ENCODE data around the gene ALK.

The ALK gene

DNA sequence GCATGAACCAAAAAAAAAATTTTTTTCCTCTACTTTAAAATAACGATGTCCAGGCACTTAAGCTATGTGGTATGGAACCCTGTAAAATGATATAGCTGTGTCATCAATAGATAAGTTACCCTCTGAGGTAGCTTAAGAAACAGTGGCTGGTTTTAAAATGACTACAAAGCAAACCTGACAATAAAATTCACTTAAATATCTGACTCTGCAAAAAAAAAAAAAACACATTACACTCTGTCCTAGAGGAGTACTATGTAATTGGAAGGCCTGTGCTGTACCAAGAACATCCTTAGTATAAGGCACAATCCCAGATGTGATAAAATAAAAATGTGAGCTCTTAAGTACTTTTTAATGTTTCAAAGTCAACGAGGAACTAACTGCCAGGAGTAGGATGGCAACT lies 322.4 kb downstream of the ALK start:
- DNase-seq: no peak
- no peak overlapping the region for H3K4me3 ChIP-seq (ENCODE audit: low read depth, low read length)

DNA sequence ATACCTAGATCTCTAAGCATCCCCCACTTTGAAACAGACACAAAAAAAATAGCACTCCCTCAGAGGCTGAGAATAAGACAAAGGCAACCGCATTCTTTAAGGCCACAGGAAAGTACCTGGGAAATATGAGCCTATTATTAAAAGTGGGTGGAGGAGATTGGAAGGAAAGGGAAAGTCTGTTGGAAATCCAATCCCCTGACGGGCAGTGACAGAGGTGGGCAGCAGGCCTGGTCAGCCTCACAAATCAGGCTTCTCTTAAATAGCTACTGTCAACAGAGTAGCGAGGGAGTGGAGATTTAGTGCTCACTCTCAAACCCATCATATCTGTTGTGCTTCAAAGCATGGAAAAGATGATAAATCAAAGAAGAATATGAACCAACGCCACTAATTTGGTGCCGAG lies 324.4 kb downstream of the ALK start:
- Histone ChIP-seq H3K36me3 (no peaks in the 10 kb centered on the region), H3K27ac (no peak overlapping the region), H3K4me3 (ENCODE audit: low read depth, low read length) (no peak overlapping the region), H3K27me3 (ENCODE audit: insufficient read depth, low read depth, severe bottlenecking) (no peaks in the 10 kb centered on the region), H3K9me3 (ENCODE audit: severe bottlenecking) (no peaks in the 10 kb centered on the region)
- TF ChIP-seq, protein P1, sequence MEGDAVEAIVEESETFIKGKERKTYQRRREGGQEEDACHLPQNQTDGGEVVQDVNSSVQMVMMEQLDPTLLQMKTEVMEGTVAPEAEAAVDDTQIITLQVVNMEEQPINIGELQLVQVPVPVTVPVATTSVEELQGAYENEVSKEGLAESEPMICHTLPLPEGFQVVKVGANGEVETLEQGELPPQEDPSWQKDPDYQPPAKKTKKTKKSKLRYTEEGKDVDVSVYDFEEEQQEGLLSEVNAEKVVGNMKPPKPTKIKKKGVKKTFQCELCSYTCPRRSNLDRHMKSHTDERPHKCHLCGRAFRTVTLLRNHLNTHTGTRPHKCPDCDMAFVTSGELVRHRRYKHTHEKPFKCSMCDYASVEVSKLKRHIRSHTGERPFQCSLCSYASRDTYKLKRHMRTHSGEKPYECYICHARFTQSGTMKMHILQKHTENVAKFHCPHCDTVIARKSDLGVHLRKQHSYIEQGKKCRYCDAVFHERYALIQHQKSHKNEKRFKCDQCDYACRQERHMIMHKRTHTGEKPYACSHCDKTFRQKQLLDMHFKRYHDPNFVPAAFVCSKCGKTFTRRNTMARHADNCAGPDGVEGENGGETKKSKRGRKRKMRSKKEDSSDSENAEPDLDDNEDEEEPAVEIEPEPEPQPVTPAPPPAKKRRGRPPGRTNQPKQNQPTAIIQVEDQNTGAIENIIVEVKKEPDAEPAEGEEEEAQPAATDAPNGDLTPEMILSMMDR (IDR thresholded peaks at IDR 0.05; ENCODE audit: low read depth, low read length): no peak
- DNase-seq: no peak

More for the DNA sequence above, 322.4 kb downstream of the ALK start:
- Histone ChIP-seq H3K27me3 (ENCODE audit: insufficient read depth, low read depth, severe bottlenecking) (no peaks in the 10 kb centered on the region), H3K9me3 (ENCODE audit: severe bottlenecking) (no peaks in the 10 kb centered on the region), H3K36me3 (no peaks in the 10 kb centered on the region), H3K27ac (no peak overlapping the region)
- TF ChIP-seq, protein P1 (IDR thresholded peaks at IDR 0.05; ENCODE audit: low read depth, low read length): no peak

DNA sequence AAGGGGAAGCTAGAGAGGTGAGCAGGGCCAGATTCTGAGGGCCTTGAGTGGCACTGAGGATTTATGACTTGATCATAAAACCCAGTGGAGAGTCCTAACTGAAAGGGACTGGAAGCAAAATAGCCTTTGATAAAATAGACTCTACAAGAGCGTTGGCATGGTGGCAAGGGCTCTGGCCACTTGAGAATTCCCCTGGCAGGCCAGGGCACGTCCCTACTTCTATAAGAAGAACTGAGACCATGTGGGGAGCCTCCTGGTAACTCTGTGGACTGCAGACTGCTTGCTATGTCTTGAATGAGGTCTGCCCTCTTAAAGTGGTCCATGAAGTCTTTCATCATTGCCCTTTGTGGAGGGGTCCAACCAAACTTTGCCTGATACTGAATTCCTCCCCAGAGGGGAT lies 324.8 kb downstream of the ALK start:
- Histone ChIP-seq H3K4me3 (ENCODE audit: low read depth, low read length) (no peak overlapping the region), H3K9me3 (ENCODE audit: severe bottlenecking) (no peaks in the 10 kb centered on the region), H3K27me3 (ENCODE audit: insufficient read depth, low read depth, severe bottlenecking) (no peaks in the 10 kb centered on the region), H3K27ac (no peak overlapping the region), H3K36me3 (no peaks in the 10 kb centered on the region)
- TF ChIP-seq, protein P1 (IDR thresholded peaks at IDR 0.05; ENCODE audit: low read depth, low read length): no peak
- DNase-seq: no peak

DNA sequence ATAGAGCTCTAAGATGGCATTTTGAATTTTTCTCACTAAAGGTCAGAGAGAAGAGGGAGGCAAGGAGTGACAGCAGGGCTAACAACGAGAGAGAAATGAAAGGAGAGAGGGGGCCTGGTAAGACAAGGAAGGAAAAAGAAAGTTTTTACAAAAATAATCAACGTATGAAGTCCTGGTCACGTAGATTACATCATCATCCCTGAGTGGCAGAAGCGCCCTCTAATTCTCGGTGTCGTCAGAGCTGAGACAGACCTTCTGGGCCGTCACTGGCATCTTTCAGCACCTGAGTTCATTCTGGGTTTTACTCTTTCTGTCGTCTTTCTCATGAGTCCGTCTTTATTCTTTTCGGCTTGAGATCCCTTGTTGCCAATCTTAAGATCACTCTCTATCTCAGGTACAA lies 329.8 kb downstream of the ALK start:
- no peak for DNase-seq
- H3K36me3 ChIP-seq: no peaks in the 10 kb centered on the region
- TF ChIP-seq, protein P1 (IDR thresholded peaks at IDR 0.05; ENCODE audit: low read depth, low read length): no peak
- peaks cover 2% of the 10 kb centered on the region for H3K9me3 ChIP-seq (ENCODE audit: severe bottlenecking)
- no peak overlapping the region for H3K4me3 ChIP-seq (ENCODE audit: low read depth, low read length)
- H3K27ac ChIP-seq: no peak overlapping the region
- H3K27me3 ChIP-seq (ENCODE audit: insufficient read depth, low read depth, severe bottlenecking): no peaks in the 10 kb centered on the region

DNA sequence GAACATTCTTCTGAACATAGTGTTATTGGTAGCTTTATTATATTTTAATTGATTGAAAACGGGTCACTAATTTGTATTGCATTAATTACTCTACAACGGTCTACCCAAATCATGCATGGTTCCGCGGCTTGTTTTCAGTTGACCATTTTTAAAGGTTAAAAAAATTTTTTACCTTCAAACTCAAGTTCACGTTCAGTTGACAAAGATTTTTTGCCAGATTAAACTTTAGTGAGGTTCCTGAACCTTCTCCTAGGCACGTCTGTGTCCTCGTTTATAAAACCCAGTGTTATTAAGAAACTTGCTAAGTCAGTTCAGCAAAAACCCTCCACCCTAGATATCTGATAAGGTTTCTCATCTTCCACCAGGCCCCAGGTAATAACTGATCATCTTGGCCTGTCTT lies 331.2 kb downstream of the ALK start:
- Histone ChIP-seq H3K9me3 (ENCODE audit: severe bottlenecking) (peaks cover 2% of the 10 kb centered on the region), H3K27me3 (ENCODE audit: insufficient read depth, low read depth, severe bottlenecking) (no peaks in the 10 kb centered on the region), H3K4me3 (ENCODE audit: low read depth, low read length) (no peak overlapping the region), H3K27ac (no peak overlapping the region), H3K36me3 (no peaks in the 10 kb centered on the region)
- no peak for DNase-seq
- TF ChIP-seq, protein P1 (IDR thresholded peaks at IDR 0.05; ENCODE audit: low read depth, low read length): no peak

DNA sequence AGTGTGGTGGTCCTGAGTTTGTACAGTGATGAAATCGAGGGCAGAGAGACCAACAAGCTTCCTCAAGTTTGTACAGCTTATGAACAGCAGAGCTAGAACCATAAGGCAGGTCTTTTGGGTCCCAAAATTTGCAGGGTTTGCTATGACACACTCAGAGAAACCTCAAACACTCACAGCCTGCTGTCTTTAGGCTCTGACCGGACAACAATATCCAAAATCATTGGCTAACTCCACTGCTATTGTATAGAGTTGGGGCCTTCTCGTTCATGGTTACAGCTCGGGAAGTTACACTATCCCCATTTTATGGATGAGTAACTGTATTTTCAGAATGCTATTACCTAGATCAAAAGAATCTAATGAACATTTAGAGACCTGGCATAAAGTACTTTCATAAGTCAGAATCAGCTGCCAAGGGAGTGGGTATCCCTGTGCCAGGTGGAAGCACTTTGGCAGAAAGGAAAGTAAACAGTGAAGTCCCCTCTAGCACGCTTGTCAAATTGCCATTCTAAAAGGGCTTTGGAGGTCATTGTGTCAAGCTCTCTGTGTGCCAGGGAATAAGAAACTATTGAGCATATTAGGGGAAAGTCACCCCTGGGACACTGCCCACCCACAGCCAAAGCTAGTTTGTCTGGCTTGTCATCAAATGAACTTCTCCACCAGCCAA lies 331.8 kb downstream of the ALK start:
- no peak for DNase-seq
- TF ChIP-seq, protein P1 (IDR thresholded peaks at IDR 0.05; ENCODE audit: low read depth, low read length): no peak
- Histone ChIP-seq H3K36me3 (no peaks in the 10 kb centered on the region), H3K9me3 (ENCODE audit: severe bottlenecking) (peaks cover 2% of the 10 kb centered on the region), H3K27me3 (ENCODE audit: insufficient read depth, low read depth, severe bottlenecking) (no peaks in the 10 kb centered on the region), H3K4me3 (ENCODE audit: low read depth, low read length) (no peak overlapping the region), H3K27ac (no peak overlapping the region)

Data from WERI-Rb-1 (cell line).